ENCODE measurements around the gene POLR3G.

Gene POLR3G

DNA sequence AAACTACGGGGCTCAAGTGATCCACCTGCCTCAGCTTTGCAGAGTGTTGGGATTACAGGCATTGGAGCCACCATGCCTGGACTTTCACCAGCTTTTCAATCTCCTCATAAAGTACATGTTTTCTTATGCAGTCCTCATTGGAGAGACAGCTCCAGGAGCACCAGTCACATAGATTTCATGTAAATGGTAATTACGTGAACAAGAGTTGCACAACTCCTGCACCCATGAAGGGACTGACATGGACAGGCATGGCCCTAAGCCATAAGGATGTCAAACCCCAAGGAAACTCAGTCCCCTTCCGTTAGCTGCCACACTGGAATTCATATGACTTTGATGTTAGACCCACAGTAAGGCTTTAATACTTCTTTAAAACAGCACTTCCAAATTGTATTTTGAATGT lies 76.3 kb downstream of the POLR3G start:
- no peak for DNase-seq (ENCODE audit: low read depth in 2 of 2)

DNA sequence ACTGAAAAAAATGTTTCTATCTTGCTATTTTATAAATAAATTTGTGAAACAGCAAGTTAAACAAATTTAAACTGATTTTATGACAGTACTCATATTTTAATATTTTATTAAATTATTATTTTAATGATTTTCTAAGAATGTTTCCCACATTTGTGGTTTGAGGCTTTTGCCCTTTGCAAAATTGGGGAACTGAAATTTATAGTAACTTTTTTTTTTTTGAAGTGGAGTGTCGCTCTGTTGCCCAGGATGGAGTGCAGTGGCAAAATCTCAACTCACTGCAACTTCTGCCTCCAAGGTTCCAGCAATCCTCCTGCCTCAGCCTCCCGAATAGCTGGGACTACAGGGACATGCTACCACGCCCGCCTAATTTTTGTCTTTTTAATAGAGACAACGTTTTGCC lies 76.7 kb downstream of the POLR3G start:
- DNase-seq (ENCODE audit: low read depth in 2 of 2): no peak

- no peak for DNase-seq (ENCODE audit: low read depth in 2 of 2)
Measured at GRCh38 chr5:90553711-90554110, 79.0 kb downstream of the POLR3G start.

DNA sequence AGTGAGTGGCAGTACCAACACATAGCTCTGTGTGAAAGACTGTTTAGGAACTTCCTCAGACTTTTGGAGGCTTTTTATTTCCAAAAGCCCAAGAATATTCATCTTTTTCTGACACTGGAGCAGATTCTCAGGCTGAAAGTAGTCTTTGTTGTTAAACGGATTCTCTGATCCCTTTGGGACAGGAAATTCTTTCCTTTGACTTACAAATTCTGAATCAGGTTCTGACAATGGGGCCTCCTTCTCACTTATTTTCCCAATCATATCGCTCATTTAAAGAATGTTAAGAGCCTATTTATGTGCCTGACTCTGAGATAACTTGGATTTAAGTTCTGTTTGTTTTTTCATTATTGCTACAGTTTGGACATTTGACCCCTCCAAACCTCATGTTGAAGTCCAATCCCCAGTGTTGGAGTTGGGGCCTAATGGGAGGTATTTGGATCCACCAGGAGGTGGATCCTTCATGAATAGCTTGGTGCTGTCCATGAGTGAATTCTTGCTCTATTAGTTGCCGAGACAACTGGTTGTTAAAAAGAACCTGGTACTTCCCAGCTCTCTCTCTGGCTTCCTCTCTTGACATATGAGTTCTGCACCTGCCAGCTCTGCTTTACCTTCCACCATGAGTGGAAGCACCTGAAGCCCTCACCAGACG lies 79.8 kb downstream of the POLR3G start:
- no peak for DNase-seq (ENCODE audit: low read depth in 2 of 2)

DNA sequence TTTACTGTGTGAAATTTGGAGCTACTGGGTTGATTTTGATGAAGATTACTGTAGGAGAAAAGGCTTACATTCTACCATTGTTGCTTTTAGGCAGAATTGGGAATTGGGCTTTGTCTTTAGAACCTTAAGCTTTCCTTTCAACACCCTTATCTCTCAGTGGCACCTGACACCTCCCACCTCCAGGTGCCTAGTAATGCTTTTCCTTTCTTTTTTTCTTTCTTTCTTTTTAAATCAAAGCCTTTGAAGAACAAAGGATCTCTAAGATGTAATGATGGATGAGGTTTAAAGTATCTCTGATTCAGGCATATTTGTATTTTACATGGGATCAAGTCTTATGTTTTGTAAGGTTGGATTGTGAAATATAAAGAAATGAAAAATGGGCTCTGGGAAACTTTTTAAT lies 81.0 kb downstream of the POLR3G start:
- DNase-seq (ENCODE audit: low read depth in 2 of 2): no peak

DNA sequence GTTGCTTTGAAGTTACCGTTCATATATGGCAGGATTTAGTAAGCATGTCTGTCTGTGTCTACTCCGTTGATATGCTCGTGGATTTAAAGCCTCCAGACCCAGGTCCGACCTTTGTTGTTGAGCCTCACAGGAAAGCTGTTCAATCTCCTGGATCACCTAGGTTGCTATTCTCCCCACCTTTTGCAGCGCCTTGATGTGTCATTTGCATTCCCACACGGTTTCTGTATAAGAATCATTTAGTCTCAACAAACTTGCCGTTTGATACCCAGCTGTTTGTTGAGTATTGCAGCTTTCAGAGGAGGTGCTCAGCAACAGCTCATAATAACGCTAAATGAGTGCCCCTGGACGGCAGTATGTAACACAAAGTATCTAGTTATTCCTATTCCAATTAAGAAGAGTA lies 82.7 kb downstream of the POLR3G start:
- no peak for DNase-seq (ENCODE audit: low read depth in 2 of 2)

- DNase-seq (ENCODE audit: low read depth in 2 of 2): no peak
Measured at GRCh38 chr5:90557871-90558270, 83.2 kb downstream of the POLR3G start.

DNA sequence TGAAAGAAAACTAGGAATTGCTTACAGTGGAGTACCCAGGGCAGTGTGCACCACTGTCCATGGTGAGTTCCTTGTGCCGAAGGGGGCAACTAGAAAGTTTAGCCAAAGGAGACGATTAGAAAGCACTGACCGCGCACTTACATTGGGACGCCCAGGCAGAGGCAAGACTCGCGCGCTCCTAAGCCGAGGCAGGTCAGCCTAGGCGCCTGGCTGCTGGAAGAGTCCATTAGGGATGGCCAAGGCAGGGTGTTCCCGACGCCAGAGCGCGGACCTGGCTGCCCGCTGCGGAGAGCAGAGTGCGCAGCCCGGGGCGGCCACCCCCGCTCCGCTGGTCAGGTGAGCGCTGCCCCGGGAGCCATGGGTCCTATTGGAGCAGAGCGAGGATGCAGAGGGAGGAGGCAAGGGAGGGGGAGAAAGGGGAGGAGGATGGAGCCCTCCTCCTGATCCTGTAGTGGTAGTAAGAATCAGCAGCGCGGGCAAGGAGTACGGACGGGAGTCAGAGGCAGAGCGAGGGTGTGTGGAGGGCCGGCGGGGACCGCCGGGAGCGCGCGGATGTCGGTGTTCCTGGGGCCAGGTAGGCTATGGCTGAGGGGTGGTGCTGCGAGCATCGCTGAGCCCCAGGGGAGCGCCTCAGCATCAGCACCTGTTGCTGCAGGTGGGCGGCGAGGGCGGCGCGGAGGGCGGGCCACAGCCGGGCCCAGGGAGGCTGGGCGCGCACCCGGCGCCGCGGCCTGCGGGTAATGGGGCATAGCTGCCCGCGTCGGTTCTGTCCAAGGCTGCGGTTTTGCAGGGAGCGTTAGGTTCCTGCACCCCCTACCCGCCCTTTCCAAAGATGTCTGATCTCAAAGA lies 83.9 kb downstream of the POLR3G start, which contains the start of gene ADGRV1:
Gene ADGRV1, plus strand, starts transcription at position 454 of the 849 bp plus-strand sequence. Its CDS starts 99 bp downstream, at position 553.
- DNase-seq (ENCODE audit: low read depth in 2 of 2): peak in 1 of 2 donors; percentile 1

DNA sequence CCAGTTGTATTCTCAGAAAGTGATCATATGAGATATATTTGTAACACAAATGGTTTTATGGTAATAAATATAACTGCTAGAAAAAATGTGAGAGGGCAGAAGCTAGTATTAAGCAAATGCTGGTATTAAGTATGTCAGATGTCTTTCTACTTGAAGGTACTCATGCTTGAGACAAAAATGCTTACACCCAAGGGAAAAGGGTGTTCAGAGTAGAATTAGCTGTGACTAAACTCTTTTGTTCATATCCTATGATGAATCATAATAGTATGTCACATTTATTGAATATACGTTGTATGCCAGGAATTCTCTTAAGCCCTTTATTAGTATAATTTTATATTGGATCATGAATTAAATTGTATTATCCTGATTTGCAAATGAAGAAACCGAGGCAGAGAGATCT lies 86.1 kb downstream of the POLR3G start:
- no peak for DNase-seq (ENCODE audit: low read depth in 2 of 2)

- no peak for DNase-seq (ENCODE audit: low read depth in 2 of 2)
Measured at GRCh38 chr5:90561766-90562165, 87.1 kb downstream of the POLR3G start.

DNA sequence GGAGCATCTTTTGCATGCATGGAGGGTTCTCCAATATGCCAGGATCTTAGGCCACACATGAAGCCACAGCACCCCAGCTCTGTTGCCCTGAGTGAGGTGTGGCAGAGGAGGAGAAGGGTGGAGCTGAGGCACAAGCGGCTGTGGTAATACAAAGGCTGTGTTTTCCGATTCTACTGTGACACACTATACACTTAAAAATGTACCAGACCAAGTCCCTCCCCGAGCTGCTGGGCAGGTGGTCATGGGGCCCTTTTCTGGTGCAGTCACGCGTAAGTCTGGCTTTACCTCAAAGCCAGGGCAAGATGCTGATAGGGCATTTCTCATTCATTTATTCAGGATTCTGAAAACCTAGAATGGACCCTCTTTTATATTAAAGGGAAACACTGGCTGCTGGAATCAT lies 87.7 kb downstream of the POLR3G start:
- DNase-seq (ENCODE audit: low read depth in 2 of 2): no peak

- DNase-seq (ENCODE audit: low read depth in 2 of 2): no peak
Measured at GRCh38 chr5:90563108-90563507, 88.4 kb downstream of the POLR3G start.
